Measurements from ENCODE around the gene MGRN1.

MGRN1 gene

GRCh38 chr16:4654964-4655590, 30.5 kb downstream of the MGRN1 start:
- no peak for DNase-seq

GRCh38 chr16:4655801-4656200, 31.2 kb downstream of the MGRN1 start:
- no peak for DNase-seq

GRCh38 chr16:4656221-4656620, 31.6 kb downstream of the MGRN1 start:
- no peak for DNase-seq

DNA sequence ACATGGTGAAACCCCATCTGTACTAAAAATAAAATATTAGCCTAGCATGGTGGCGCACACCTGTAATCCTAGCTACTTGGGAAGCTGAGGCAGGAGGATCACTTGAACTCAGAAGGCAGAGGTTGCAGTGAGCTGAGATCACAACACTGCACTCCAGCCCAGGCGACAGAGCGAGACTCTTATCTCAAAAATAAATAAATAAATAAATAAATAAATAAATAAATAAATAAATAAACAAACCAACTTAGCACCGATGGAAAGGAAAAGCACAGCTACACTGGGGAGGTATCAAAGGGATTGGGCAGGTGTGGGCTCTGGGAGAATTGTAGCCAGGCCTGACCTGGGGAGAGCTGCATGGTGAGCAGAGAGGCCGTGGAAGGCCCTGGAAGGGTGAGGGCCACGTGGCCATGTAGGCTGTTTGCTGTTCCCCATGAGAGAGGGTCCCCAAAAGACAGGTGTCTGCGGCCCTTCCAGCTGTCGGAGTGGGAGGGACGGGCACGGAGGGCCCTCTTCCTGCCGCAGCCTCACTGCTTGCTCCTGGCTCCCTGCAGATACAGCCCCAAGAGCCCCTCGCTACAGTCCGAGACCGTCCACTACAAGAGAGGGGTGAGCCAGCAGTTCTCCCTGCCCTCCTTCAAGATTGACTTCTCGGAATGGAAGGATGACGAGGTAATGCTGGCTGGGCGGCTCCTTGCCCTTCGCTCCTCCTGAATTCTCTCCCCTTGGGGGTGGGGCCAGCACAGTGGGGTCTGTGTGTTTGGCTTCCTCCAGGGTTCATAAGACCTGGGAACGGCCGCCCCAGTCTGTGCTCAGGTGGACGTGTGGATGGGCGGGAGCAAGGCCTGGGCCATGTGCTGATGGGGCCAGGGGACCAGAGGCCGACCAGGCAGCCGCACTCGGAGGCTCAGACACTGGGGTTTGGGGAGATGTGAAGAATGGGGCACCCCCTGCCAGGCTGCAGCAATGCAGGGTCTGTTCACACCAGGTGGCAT, 32.4 kb downstream of the MGRN1 start:
- DNase-seq, result no peak

- DNase-seq, result no peak
Observed at GRCh38 chr16:4659363-4660353, 35.0 kb downstream of the MGRN1 start.

GRCh38 chr16:4660454-4661007, 35.9 kb downstream of the MGRN1 start:
- DNase-seq, result peak; percentile 72

DNA sequence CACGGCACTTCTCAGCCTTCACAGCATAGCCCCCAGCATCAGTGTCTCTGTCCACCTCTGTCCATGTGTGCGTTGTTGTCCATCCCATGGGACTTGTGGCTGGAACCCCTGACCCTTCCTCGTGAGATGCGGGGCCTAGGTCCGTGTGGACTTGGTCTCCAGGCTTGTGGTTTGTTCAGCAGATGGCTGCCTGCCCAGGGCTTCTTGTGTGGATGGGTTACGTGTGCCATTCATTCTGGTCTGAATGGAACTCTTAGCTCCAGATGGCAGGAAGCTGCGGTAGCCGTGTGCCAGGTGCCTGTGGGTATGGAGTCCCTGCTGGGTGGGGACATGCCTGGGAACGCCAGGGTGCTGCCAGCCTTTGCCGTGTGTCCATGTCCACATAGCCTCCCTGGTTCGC, 37.0 kb downstream of the MGRN1 start:
- no peak for DNase-seq

GRCh38 chr16:4663465-4663776, 38.8 kb downstream of the MGRN1 start:
- no peak for DNase-seq

- DNase-seq, result no peak
Observed at GRCh38 chr16:4663777-4664465, 39.3 kb downstream of the MGRN1 start.

DNA sequence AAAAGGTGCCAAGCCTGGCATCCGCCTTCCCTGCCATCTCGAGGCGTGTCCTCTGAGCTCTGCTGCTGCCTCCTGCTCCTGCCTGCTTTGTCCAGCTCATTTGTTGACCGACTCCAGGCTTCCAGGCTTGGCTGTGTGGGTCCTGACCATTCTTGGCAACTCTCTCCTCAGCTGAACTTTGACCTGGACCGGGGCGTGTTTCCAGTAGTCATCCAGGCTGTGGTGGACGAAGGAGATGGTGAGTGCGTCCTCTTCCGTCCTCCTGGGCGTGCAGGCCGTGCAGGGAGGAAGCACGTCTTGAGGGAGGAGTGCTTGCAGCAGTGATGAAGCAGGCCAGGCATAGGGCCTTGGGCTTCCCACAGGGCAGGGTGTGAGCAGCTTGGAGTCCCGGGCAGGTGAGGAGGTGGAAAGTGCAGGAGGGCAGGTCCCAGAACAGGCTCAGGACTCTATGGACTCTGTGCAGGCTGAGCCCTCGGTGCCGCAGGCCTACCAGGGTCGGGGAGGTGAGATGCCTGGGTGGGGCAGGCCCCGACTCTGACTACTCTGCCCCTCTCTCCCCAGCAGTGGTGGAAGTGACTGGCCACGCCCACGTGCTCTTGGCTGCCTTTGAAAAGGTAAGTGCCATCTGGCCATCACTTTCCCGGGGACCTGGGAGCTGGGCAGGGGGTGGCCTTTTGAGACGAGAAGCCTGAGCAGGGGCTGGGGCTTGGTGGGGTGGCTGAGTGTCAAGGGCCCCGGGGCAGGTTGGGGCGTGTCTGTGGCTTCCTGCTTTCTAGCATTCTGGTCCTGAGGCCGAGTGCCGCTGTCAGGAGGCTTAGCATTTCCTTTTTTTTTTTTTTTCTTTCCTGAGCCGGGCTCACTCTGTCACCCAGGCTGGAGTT, 40.2 kb downstream of the MGRN1 start:
- DNase-seq, result peak; percentile 56

DNA sequence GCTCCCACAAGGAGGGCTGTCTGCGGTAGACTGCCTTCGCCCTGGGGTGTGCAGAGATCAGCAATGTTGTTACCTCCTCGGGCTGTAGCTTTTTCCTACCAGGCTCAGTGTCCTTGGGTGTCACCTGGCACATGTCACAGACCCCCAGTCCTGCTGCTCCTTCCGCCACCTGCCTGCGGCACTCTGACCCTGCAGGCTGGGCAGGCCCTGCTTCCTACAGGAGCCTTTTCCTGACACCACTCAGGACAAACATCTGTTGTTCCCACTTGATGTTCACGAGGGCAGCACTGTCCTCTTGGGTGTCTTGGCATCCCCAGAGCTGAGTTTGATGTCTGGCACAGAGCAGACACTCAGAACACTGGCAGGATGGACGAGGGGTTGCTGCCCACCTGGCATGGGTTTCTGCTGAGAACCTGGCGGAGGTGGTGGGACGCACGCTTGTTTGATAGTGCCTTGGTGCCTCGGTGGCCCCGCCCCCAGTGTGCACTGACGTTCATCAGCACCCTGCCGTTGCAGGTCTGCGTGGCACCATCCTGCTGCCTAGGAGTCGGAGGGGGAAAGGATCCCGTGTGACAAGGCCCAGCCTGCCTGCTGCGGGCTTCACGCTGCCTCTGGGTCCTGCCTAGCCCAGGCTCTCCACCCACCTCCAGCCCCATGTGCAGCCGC, 42.0 kb downstream of the MGRN1 start:
- no peak for DNase-seq

GRCh38 chr16:4667203-4667963, 42.8 kb downstream of the MGRN1 start:
- no peak for DNase-seq

GRCh38 chr16:4668313-4668960, 43.8 kb downstream of the MGRN1 start:
- DNase-seq, result no peak

GRCh38 chr16:4673387-4674046, 48.9 kb downstream of the MGRN1 start:
- DNase-seq, result no peak

DNA sequence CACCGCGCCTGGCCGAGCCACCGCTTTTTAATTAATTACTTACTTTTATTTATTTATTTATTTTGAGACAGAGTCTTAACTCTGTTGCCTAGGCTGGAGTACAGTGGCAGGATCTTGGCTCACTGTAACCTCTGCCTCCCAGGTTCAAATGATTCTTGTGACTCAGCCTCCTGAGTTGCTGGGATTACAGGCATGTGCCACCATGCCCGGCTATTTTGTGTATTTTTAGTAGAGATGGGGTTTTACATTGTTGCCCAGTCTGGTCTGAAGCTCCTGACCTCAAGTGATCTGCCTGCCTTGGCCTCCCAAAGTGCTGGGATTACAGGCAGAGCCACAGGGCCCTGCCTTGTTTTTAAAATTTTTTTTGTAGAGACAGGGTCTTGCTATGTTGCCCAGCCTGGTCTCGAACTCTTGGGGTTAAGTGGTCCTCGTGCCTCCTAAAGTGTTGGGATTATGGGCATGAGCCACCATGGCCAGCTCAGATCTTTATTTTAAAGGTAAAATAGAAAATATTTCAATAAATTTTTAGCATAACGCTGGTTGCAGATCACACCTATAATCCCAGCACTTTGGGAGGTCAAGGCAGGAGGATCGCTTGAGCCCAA, 50.4 kb downstream of the MGRN1 start:
- no peak for DNase-seq

- peak; percentile 34 for DNase-seq
Observed at GRCh38 chr16:4675864-4676786, 51.5 kb downstream of the MGRN1 start.

DNA sequence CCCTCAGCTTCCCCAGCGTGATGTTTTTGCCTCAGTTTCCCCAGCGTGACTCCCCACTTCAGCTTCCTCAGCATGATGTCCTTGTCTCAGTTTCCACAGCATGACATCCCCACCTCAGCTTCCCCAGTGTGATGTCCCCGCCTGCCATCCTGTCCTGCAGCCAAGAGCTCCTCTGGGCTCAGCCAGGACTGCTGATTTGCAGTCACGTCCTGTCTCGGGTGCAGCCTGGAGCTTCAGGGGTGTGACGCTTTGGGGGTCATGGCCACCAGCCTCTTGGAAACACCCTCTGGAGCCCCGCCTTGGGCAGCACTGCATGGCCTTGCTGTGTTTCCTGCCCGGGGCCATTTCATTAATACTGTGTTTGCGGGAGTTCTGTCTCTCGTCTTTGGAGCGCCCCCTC, 52.2 kb downstream of the MGRN1 start:
- no peak for DNase-seq
